Activated CD4-positive, alpha-beta T cell treated with anti-CD3 and anti-CD28 coated beads, Interleukin-10, Interleukin-2, amounts not matched to agents 100 ng/mL and 50 ng/mL, durations not matched to agents 16 hours and 8 hours (primary cell): ENCODE measurements around the gene FTL.
"Not testable (repeated sequence)": the region's sequence is repeated elsewhere in the genome, so short reads cannot be mapped to it uniquely, and the experiment has no call there.

Source experiments
- DNase-seq: peaks from one replicate; pipeline ENCODE4 v3.0.0-alpha.2; 2020

The FTL gene

GRCh38 chr19:48965040-48965805, at the start of gene FTL:
Gene FTL (plus strand): TSS chr19:48965309. CDS start chr19:48965508, 199 bp downstream.
- DNase-seq = peak; percentile 98

GRCh38 chr19:48915757-48916156, 49.4 kb upstream of the FTL start:
- no peak for DNase-seq

GRCh38 chr19:48918071-48918470, 47.0 kb upstream of the FTL start:
- DNase-seq = no peak

- DNase-seq = peak; percentile 41
Measured at GRCh38 chr19:48918801-48919247, 46.3 kb upstream of the FTL start.

- not testable (repeated sequence) for DNase-seq
Measured at GRCh38 chr19:48919271-48919670, 45.8 kb upstream of the FTL start.

- no peak for DNase-seq
Measured at GRCh38 chr19:48920949-48921348, 44.2 kb upstream of the FTL start.

GRCh38 chr19:48921721-48922500, 43.2 kb upstream of the FTL start:
- DNase-seq = no peak

GRCh38 chr19:48922548-48923490, 42.3 kb upstream of the FTL start:
- no peak for DNase-seq

GRCh38 chr19:48925240-48925843, 39.8 kb upstream of the FTL start:
- no peak for DNase-seq

GRCh38 chr19:48925890-48926289, 39.2 kb upstream of the FTL start:
- DNase-seq = not testable (repeated sequence)

- peak; percentile 36 for DNase-seq
Measured at GRCh38 chr19:48926909-48927308, 38.2 kb upstream of the FTL start.

GRCh38 chr19:48927692-48928091, 37.4 kb upstream of the FTL start:
- not testable (repeated sequence) for DNase-seq

- DNase-seq = no peak
Measured at GRCh38 chr19:48928164-48929025, 36.7 kb upstream of the FTL start.

- DNase-seq = peak; percentile 83
Measured at GRCh38 chr19:48933382-48933932, 31.7 kb upstream of the FTL start, which contains the start of gene DHDH. Gene DHDH (plus strand): TSS chr19:48933699. CDS start chr19:48933722, 23 bp downstream.

GRCh38 chr19:48934837-48935236, 30.3 kb upstream of the FTL start:
- DNase-seq = no peak

GRCh38 chr19:48935864-48936263, 29.2 kb upstream of the FTL start:
- no peak for DNase-seq

- no peak for DNase-seq
Measured at GRCh38 chr19:48938256-48938655, 26.9 kb upstream of the FTL start.

GRCh38 chr19:48940902-48941301, 24.2 kb upstream of the FTL start:
- no peak for DNase-seq

GRCh38 chr19:48943081-48943480, 22.0 kb upstream of the FTL start:
- no peak for DNase-seq

- no peak for DNase-seq
Measured at GRCh38 chr19:48945415-48945814, 19.7 kb upstream of the FTL start.

- DNase-seq = no peak
Measured at GRCh38 chr19:48945817-48946216, 19.3 kb upstream of the FTL start.
